HepG2 (cell line): ENCODE data around the gene THRB. TPM values are rescaled to one million over a fixed set of nuclear protein-coding genes. Genes with fewer than 3 reads are reported as not detected.
"Not testable (repeated sequence)": the region's sequence is repeated elsewhere in the genome, so short reads cannot be mapped to it uniquely, and the experiment has no call there.

Source experiments
- ATAC-seq: fragments of 200-7000 bp; cut with Tn5 transposase; 3 replicates; pipeline ENCODE4 v1.9.1; 2020; ENCODE audit warnings: mild to moderate bottlenecking, moderate library complexity
- BruUV-seq: library from RNA; stranded (reverse); fragments of 400-500 nt; replicated peaks from 2 replicates; lab custom pipeline; 2021; lab: Mats Ljungman, UMichigan
- CTCF ChIA-PET: fragments of 300-600 bp; formaldehyde crosslinking; extraction: SDS; loops from one replicate; lab custom pipeline; 2021; ENCODE audit warnings: low total read pairs, inconsistent platforms, low intra/inter-chr PET ratio; lab: Yijun Ruan, JAX
- POLR2A ChIA-PET: fragments of 350-600 bp; sonication (Branson Sonifier 250); formaldehyde crosslinking; loops from one replicate; lab custom pipeline; 2020; ENCODE audit warnings: antibody characterized with exemption, inconsistent platforms; lab: Yijun Ruan, JAX
- DNase-seq: peaks from one replicate; pipeline ENCODE4 v3.0.0-alpha.2; 2015; ENCODE audit warnings: low spot score
- FAIRE-seq: peaks from 3 replicates; lab custom pipeline; 2011; peaks lifted over from hg19 to GRCh38; lab: Jason Lieb, UNC
- H2AFZ ChIP-seq: one replicate; pipeline ENCODE4 v1.6.1; 2011; ENCODE audit warnings: low read length, inconsistent platforms
- H3K27ac ChIP-seq: fragments of 300-600 bp; 3 replicates; pipeline ENCODE4 v1.8.0; 2011; ENCODE audit warnings: mixed run types, mild to moderate bottlenecking, mixed read lengths, low read length, inconsistent platforms; ENCODE audit not compliant: insufficient read depth; ENCODE audit errors: extremely low read length
- H3K27me3 ChIP-seq, 2 experiments: fragments of 200-600 bp in 1 of 2; 2 replicates in 1 of 2; 3 replicates in 1 of 2; pipeline versions ENCODE4 v1.6.0 to v1.8.0; 2011; ENCODE audit warnings: low read length in 2 of 2, mild to moderate bottlenecking in 2 of 2, moderate library complexity in 2 of 2, inconsistent platforms in 1 of 2; ENCODE audit not compliant: insufficient read depth in 2 of 2, control insufficient read depth in 1 of 2
- H3K36me3 ChIP-seq, 2 experiments: fragments of 200-600 bp in 1 of 2; replicated peaks in 1 of 2; 2 replicates in 1 of 2; 3 replicates in 1 of 2; pipeline versions ENCODE4 v1.5.1 to v1.8.0; 2011; ENCODE audit warnings: low read length in 2 of 2, inconsistent platforms in 1 of 2; ENCODE audit not compliant: insufficient read depth in 2 of 2, control insufficient read depth in 1 of 2
- H3K4me1 ChIP-seq: 2 replicates; pipeline ENCODE4 v1.5.1; 2012; ENCODE audit warnings: low read length, inconsistent platforms; ENCODE audit not compliant: insufficient read depth
- H3K4me2 ChIP-seq: 2 replicates; pipeline ENCODE4 v1.6.0; 2011; ENCODE audit warnings: low read depth, low read length, inconsistent platforms
- H3K4me3 ChIP-seq, 3 experiments: fragments of 200-600 bp in 1 of 3; sonication (generic), shearing (Covaris generic) in 1 of 3; replicated peaks in 1 of 3; 2 replicates each; pipeline ENCODE4 v1.5.1; 2011 to 2016; ENCODE audit warnings: low read length in 3 of 3, inconsistent platforms in 2 of 3, low read depth in 2 of 3, mild to moderate bottlenecking in 2 of 3, control low read depth in 1 of 3, mixed read lengths in 1 of 3; ENCODE audit not compliant: insufficient read depth in 1 of 3
- H3K79me2 ChIP-seq: one replicate; pipeline ENCODE4 v1.6.1; 2011; ENCODE audit warnings: low read length, inconsistent platforms; ENCODE audit not compliant: insufficient read depth
- H3K9ac ChIP-seq: 2 replicates; pipeline ENCODE4 v1.6.0; 2011; ENCODE audit warnings: mild to moderate bottlenecking, low read depth, low read length, inconsistent platforms; ENCODE audit not compliant: insufficient read depth
- H3K9me3 ChIP-seq: 2 replicates; pipeline ENCODE4 v1.5.1; 2012; ENCODE audit warnings: mild to moderate bottlenecking, low read length
- H4K20me1 ChIP-seq: 2 replicates; pipeline ENCODE4 v1.6.0; 2011; ENCODE audit warnings: inconsistent platforms, mild to moderate bottlenecking, low read length, moderate library complexity; ENCODE audit not compliant: insufficient read depth
- BRCA1 ChIP-seq: sonication (generic); formaldehyde crosslinking; IDR thresholded peaks from 2 replicates; pipeline ENCODE4 v1.4.0; 2020; ENCODE audit warnings: missing genetic modification reagents
- MAFG ChIP-seq: sonication (generic); formaldehyde crosslinking; IDR thresholded peaks from 2 replicates; pipeline ENCODE4 v1.5.1; 2020; ENCODE audit warnings: mild to moderate bottlenecking, missing genetic modification reagents
- ZNF616 ChIP-seq: sonication (generic); formaldehyde crosslinking; IDR thresholded peaks from 2 replicates; pipeline ENCODE4 v1.5.0; 2020; ENCODE audit warnings: low read depth, mild to moderate bottlenecking, missing genetic modification reagents
- WGBS: methylation state at CpG from one replicate; pipeline ENCODE4 v1.1.6; 2017; ENCODE audit warnings: low lambda C conversion rate; 5-methylcytosine and 5-hydroxymethylcytosine counted together
- in situ Hi-C: cut with HindIII; loops from 2 replicates; pipeline ENCODE4 v1.10.0; 2017; ENCODE audit warnings: low pct_unique_long_range_greater_than_20kb; ENCODE audit not compliant: extremely low pct_ligation_motif_present
- intact Hi-C: fragments of 100-400 bp; cut with micrococcal nuclease; formaldehyde crosslinking; loops from one replicate; pipeline ENCODE4 v1.10.0; 2022; ENCODE audit not compliant: unreplicated experiment
- polyA plus RNA-seq, 8 experiments: library from polyadenylated mRNA; depleted of rRNA in 3 of 8; stranded (reverse) in 7 of 8; unstranded in 1 of 8; fragments of >200 nt; fragmentation: Illumina TruSeq in 4 of 8; extraction: Trizol in 4 of 8; gene quantifications; 2 replicates each; pipeline versions ENCODE4 v1.2.1 to v1.2.3, GENCODE V29; 2011 to 2016; ENCODE audit warnings: low read depth in 4 of 8, missing spikeins in 1 of 8, mixed read lengths in 1 of 8; ENCODE audit not compliant: insufficient read depth in 1 of 8
- total RNA-seq, 5 experiments: library from RNA; depleted of rRNA; stranded (reverse); fragments of >200 nt; fragmentation: Illumina TruSeq; extraction: Trizol; gene quantifications; 2 replicates each; pipeline ENCODE4 v1.2.3, GENCODE V29; 2016; ENCODE audit warnings: low read depth in 1 of 5
- TF ChIP-seq, protein P1 (sequence below): sonication (generic); formaldehyde crosslinking; IDR thresholded peaks from 2 replicates; pipeline ENCODE4 v1.4.0; 2020; ENCODE audit warnings: mild to moderate bottlenecking, low read depth, missing genetic modification reagents
- TF ChIP-seq, protein P2 (sequence below): fragments of 450-650 bp; IDR thresholded peaks from 2 replicates; pipeline ENCODE4 v1.6.1; 2017; ENCODE audit warnings: mild to moderate bottlenecking

Gene THRB
- total and polyA plus RNA-seq, 2 of the 13 experiments (the other 11 are each of a cell fraction or from before 2014, with no cell fraction given): 4.7 to 22.7 TPM

DNA sequence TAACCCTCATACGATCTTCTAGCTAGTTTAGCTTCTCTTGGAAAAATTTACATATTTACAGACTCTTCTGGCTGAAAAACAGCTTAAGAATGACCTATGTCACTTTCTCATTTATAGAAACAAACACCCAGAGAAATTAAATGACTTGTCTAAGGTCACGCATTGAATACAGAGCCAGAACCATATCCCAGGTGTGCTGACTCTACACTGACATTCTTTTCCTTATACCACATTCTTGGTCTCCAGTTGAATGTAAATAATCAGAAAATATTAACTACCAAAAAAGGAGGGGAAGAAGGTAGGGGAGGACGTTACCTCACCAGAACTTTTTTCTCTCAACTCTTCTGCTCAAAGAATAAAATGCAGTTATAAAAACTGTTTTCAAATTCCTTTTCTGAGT lies 95.0 kb downstream of the THRB start (continued):
- TF ChIP-seq MAFG (CRISPR knock-in tag) (no peak), ZNF616 (CRISPR knock-in tag) (no peak), BRCA1 (CRISPR knock-in tag) (no peak)
- TF ChIP-seq, protein P1, sequence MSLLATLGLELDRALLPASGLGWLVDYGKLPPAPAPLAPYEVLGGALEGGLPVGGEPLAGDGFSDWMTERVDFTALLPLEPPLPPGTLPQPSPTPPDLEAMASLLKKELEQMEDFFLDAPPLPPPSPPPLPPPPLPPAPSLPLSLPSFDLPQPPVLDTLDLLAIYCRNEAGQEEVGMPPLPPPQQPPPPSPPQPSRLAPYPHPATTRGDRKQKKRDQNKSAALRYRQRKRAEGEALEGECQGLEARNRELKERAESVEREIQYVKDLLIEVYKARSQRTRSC: no peak
- TF ChIP-seq, protein P2, sequence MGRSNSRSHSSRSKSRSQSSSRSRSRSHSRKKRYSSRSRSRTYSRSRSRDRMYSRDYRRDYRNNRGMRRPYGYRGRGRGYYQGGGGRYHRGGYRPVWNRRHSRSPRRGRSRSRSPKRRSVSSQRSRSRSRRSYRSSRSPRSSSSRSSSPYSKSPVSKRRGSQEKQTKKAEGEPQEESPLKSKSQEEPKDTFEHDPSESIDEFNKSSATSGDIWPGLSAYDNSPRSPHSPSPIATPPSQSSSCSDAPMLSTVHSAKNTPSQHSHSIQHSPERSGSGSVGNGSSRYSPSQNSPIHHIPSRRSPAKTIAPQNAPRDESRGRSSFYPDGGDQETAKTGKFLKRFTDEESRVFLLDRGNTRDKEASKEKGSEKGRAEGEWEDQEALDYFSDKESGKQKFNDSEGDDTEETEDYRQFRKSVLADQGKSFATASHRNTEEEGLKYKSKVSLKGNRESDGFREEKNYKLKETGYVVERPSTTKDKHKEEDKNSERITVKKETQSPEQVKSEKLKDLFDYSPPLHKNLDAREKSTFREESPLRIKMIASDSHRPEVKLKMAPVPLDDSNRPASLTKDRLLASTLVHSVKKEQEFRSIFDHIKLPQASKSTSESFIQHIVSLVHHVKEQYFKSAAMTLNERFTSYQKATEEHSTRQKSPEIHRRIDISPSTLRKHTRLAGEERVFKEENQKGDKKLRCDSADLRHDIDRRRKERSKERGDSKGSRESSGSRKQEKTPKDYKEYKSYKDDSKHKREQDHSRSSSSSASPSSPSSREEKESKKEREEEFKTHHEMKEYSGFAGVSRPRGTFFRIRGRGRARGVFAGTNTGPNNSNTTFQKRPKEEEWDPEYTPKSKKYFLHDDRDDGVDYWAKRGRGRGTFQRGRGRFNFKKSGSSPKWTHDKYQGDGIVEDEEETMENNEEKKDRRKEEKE: no peak

DNA sequence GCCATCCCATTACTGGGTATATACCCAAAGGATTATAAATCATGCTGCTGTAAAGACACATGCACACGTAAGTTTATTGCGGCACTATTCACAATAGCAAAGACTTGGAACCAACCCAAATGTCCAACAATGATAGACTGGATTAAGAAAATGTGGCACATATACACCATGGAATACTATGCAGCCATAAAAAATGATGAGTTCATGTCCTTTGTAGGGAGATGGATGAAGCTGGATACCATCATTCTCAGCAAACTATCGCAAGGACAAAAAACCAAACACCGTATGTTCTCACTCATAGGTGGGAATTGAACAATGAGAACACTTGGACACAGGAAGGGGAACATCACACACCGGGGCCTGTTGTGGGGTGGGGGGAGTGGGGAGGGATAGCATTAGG lies 95.9 kb downstream of the THRB start:
- H3K4me2 ChIP-seq, H3K9me3 ChIP-seq, DNase-seq, in situ Hi-C loops, H3K79me2 ChIP-seq, H3K36me3 ChIP-seq, CTCF ChIA-PET, H3K27me3 ChIP-seq, FAIRE-seq, BruUV-seq, H3K27ac ChIP-seq, H4K20me1 ChIP-seq, H3K4me3 ChIP-seq, ATAC-seq, H2AFZ ChIP-seq, H3K9ac ChIP-seq, intact Hi-C loops: not testable (repeated sequence)
- POLR2A ChIA-PET: interaction anchor here (1.2 kb wide), 1 partner anchor 96 kb away, joined by 5 read pairs; the partner anchor contains the start of gene THRB
- peaks cover 26% of the 10 kb centered on the region for H3K4me1 ChIP-seq
- 97% methylated on average over 5 of the region's 5 CpGs for WGBS
